IPS-18a (cell line): ENCODE results near the gene NTNG1.

Source experiments
- H3K27ac ChIP-seq: one replicate; pipeline ENCODE4 v1.5.1; 2013; ENCODE audit warnings: low read length
- H3K27me3 ChIP-seq: one replicate; pipeline ENCODE4 v1.6.1; 2013; ENCODE audit warnings: mild to moderate bottlenecking, low read length; ENCODE audit not compliant: control insufficient read depth, insufficient read depth
- H3K36me3 ChIP-seq: one replicate; pipeline ENCODE4 v1.6.1; 2013; ENCODE audit warnings: low read depth, low read length; ENCODE audit not compliant: control insufficient read depth
- H3K4me1 ChIP-seq: one replicate; pipeline ENCODE4 v1.6.1; 2013; ENCODE audit warnings: low read depth, low read length; ENCODE audit not compliant: control insufficient read depth
- H3K4me3 ChIP-seq: one replicate; pipeline ENCODE4 v1.5.1; 2013; ENCODE audit warnings: low read length
- H3K9ac ChIP-seq: one replicate; pipeline ENCODE4 v1.6.1; 2013; ENCODE audit warnings: mild to moderate bottlenecking, low read length, moderate library complexity
- H3K9me3 ChIP-seq: one replicate; pipeline ENCODE4 v1.6.1; 2013; ENCODE audit warnings: low read depth, low read length; ENCODE audit not compliant: control insufficient read depth

The NTNG1 gene

DNA sequence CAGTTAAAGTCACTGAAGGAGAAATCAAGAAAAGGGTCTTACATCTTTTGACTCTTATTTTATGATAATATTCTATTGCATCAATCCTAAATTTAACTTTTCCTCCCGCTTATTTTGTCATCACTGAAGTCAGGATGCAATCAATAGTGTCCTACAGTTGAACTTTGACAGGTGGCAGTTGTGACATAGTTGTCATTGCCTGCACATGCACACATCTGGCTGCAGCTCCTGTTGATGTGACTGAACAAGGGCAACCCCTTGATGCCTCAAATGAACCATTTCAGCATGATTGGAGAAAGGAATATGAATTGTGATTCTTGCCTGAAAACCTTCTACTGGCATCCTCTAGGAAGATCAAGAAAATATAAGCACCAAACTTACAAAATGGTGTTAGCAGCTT, 157.7 kb downstream of the NTNG1 start:
- H3K27me3 ChIP-seq, result no peaks in the 10 kb centered on the region
- no peak overlapping the region for H3K9ac ChIP-seq
- H3K27ac ChIP-seq, result no peak overlapping the region
- H3K4me3 ChIP-seq, result no peak overlapping the region
- H3K4me1 ChIP-seq, result no peaks in the 10 kb centered on the region
- no peaks in the 10 kb centered on the region for H3K9me3 ChIP-seq
- H3K36me3 ChIP-seq, result no peaks in the 10 kb centered on the region

DNA sequence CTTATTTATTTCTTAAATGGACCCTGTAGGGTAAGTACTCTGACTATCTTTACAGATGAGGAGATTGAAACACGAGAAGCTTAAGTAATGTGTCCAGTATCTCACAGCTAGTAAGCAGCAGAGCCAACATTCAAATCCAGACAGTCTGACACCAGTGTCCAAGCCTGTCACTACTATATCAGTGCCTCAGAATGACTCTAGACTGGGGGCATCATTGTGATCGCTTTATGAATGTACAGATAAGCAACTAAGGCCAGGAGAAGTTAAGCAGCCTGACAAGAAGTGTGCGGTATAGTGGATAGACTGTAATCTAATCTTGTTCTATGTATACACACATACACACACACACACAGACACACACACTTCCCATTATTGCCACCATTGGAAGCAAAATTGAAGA, 158.7 kb downstream of the NTNG1 start:
- Histone ChIP-seq H3K27ac (no peak overlapping the region), H3K27me3 (no peaks in the 10 kb centered on the region), H3K36me3 (no peaks in the 10 kb centered on the region), H3K9me3 (no peaks in the 10 kb centered on the region), H3K9ac (no peak overlapping the region), H3K4me1 (no peaks in the 10 kb centered on the region), H3K4me3 (no peak overlapping the region)

DNA sequence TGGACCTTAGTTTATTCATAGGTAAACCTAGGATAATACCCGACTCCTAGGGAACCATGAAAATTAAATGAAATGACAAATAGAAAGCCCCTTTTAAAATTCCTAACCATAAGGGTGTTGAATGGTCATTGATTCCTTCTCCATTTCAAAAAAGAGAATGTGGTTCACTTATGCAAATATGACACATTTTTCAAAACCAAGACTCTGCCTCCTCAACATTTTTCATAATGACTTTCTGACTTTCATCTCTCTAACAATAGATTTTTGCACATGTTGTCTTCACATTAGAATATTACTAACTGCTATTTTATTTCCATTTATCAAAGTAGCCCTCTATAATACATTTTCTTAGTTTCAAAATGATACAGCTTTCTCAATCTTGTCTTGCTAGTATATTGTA, 169.1 kb downstream of the NTNG1 start:
- Histone ChIP-seq H3K4me3 (no peak overlapping the region), H3K9ac (no peak overlapping the region), H3K9me3 (no peaks in the 10 kb centered on the region), H3K27ac (no peak overlapping the region), H3K4me1 (no peaks in the 10 kb centered on the region), H3K36me3 (no peaks in the 10 kb centered on the region), H3K27me3 (no peaks in the 10 kb centered on the region)

DNA sequence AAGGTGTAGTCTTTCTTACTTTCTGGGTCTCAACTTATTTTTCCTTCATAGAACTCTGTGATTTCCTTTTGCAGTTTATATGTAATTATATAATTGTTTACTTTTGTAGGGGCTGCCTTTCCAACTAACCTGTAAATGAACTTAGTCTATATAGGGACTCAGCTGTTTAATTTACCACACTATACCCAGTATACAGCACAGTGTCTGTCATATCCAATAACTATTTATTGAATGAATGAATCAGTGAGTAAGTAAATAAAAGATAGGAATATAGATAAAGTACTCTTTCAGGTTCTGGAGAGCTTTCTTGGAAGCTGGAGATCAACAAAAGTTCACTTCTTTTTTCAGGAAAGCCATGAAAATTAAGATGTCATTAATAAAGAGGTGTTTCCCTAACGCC, 174.8 kb downstream of the NTNG1 start:
- Histone ChIP-seq H3K36me3 (no peaks in the 10 kb centered on the region), H3K9me3 (no peaks in the 10 kb centered on the region), H3K4me3 (no peak overlapping the region), H3K27me3 (no peaks in the 10 kb centered on the region), H3K27ac (no peak overlapping the region), H3K4me1 (no peaks in the 10 kb centered on the region), H3K9ac (no peak overlapping the region)

DNA sequence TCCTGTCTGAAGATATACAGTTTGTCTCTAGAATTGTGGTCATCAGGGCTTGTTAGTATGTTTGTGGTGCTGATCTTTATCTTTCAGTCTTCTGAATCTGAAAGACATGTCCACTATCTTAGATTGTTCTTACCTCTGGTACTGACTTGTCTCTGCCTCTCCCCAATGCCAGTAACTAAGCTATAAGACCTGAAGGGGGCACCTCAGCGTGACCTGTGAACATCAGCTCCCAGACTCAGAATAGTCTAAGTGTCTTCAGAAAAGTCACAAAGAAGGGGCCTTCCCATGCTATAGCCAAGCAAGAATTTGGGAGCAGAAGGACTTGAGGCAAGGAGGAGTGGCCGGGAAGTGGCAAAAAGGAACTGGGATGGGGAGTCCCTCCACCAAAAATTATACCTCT, 178.1 kb downstream of the NTNG1 start:
- no peaks in the 10 kb centered on the region for H3K4me1 ChIP-seq
- H3K9ac ChIP-seq, result no peak overlapping the region
- no peaks in the 10 kb centered on the region for H3K27me3 ChIP-seq
- H3K27ac ChIP-seq, result no peak overlapping the region
- H3K9me3 ChIP-seq, result no peaks in the 10 kb centered on the region
- no peaks in the 10 kb centered on the region for H3K36me3 ChIP-seq
- no peak overlapping the region for H3K4me3 ChIP-seq

DNA sequence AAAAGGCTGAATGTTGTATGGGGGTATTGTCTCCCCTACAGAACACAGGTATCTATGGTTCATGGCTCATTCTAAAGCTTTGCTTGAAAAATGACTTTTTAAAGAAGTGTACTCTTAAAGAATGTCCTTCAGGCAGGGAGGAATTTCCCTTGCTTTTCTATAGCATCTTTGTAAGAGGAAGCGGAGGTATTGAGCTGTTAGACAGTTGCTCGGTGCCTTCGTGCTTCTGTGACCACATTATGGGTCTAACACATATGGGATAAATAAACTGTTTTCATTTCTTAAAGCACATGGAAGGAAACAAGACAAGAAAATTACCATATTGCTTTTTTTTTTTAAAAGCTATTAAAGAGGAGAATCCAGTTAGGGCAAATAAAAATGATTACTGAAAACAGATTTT, 182.9 kb downstream of the NTNG1 start:
- Histone ChIP-seq H3K27me3 (no peaks in the 10 kb centered on the region), H3K4me1 (no peaks in the 10 kb centered on the region), H3K9ac (no peak overlapping the region), H3K27ac (no peak overlapping the region), H3K4me3 (no peak overlapping the region), H3K36me3 (no peaks in the 10 kb centered on the region), H3K9me3 (no peaks in the 10 kb centered on the region)

DNA sequence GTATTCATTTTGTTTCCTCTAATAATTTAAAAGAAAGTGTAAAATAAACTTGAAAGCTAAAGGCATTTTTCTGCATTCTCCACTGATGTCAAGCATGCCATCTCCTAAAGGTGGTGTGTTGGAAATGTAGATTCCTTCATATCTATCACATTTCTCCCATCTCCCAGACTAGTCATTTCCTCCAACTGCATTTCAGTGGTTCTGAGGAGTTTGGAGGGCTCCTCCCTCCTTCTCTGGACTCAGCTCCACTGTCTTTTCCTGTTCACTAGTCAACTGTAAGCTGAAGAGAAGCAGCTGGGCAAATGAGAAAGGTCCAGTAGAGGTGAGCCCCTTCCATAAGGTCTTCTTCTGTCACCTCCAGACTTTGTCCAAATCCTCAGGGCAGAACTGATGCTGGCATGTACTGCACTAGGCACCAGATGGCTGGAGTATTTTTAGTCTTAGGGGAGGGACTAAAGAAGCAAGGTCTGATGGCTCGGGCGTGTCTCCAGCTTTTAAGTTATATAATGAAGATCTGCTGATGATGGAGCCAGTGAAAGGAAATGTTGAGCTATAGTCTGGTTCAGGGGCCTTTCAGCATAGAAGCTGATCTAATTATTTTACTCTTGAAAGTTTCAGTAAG, 186.1 kb downstream of the NTNG1 start:
- Histone ChIP-seq H3K9me3 (no peaks in the 10 kb centered on the region), H3K27ac (no peak overlapping the region), H3K4me3 (no peak overlapping the region), H3K9ac (no peak overlapping the region), H3K27me3 (no peaks in the 10 kb centered on the region), H3K36me3 (no peaks in the 10 kb centered on the region), H3K4me1 (no peaks in the 10 kb centered on the region)

DNA sequence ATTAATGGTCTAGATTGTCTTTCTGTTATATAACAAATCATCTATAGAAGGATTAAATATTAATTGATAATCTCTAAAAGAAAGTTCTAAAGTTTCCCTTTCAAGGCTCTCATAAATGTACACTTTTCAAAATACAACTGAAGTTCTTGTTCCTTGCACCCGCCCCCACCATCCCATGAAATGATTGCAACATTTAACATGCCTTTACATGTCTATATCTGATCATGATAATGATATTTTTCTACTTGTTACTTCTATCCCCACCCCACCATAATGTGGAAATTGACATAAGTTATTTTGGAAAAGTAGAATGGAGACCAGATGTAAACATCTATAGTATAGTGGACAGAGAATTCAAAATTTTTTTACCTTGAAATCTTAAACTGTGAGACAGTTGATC, 186.6 kb downstream of the NTNG1 start:
- H3K4me1 ChIP-seq, result peaks cover 2% of the 10 kb centered on the region
- no peak overlapping the region for H3K27ac ChIP-seq
- no peaks in the 10 kb centered on the region for H3K9me3 ChIP-seq
- no peak overlapping the region for H3K9ac ChIP-seq
- no peaks in the 10 kb centered on the region for H3K27me3 ChIP-seq
- H3K36me3 ChIP-seq, result no peaks in the 10 kb centered on the region
- no peak overlapping the region for H3K4me3 ChIP-seq

DNA sequence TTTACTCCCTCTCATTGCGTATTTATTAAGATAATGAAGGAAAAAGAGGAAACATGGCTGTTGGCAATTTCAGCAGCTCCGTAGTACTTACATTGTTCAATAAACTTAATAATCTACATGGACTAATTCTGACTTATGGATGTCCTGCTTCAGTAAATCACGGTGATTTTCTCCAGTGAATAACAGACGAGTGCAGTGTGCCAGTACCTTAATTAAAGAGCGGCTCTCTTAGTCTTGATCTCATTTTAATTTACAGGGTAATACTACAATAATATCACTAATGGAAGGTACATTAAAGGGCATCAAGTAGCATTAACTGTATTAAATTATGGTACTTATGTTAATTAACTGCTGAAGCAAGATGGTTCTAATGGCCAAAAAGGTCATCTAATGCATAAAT, 187.2 kb downstream of the NTNG1 start:
- no peak overlapping the region for H3K27ac ChIP-seq
- H3K4me1 ChIP-seq, result peaks cover 5% of the 10 kb centered on the region
- H3K9me3 ChIP-seq, result no peaks in the 10 kb centered on the region
- H3K27me3 ChIP-seq, result no peaks in the 10 kb centered on the region
- no peaks in the 10 kb centered on the region for H3K36me3 ChIP-seq
- H3K4me3 ChIP-seq, result no peak overlapping the region
- no peak overlapping the region for H3K9ac ChIP-seq

DNA sequence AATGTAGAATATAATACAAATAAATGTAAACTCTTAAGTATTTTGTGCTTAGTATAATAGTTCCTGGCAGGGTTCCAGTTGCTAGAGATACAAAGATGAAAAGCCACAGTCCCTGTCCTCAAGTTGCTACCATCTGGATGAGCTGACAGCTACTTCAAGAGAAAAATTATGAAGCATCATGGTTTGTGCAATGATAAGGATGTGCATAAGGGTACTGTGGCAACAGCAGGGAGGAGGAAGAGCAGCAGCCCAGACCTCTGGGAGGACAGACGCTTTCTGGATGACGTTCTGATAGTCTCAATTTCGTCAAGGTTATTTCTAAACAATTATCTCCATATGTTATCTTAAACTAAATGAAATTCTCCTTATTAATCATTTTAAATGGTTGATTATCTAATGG, 198.9 kb downstream of the NTNG1 start:
- Histone ChIP-seq H3K9me3 (no peaks in the 10 kb centered on the region), H3K36me3 (no peaks in the 10 kb centered on the region), H3K9ac (no peak overlapping the region), H3K4me1 (peaks cover 15% of the 10 kb centered on the region), H3K27me3 (no peaks in the 10 kb centered on the region), H3K27ac (no peak overlapping the region), H3K4me3 (no peak overlapping the region)

DNA sequence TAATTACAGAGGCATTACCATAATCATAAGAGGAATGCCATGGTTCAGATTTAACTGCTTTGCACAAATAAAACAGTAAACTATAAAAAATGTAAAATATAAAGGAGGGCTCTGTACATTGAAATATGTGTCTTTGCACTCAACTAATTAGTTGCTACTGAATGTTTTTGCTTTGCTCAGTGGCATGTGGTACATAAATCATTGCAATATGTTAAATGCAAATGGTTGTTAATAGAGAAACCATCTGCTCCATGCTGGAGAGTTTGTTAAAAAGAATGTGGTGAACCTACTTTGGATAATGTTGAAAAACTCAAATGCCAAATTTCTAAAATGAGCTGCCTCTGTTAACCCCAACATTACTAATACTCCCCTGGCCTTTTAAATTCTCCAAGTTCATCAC, 201.5 kb downstream of the NTNG1 start:
- Histone ChIP-seq H3K9ac (no peak overlapping the region), H3K9me3 (no peaks in the 10 kb centered on the region), H3K27ac (no peak overlapping the region), H3K36me3 (no peaks in the 10 kb centered on the region), H3K4me3 (no peak overlapping the region), H3K27me3 (no peaks in the 10 kb centered on the region), H3K4me1 (peaks cover 23% of the 10 kb centered on the region)

DNA sequence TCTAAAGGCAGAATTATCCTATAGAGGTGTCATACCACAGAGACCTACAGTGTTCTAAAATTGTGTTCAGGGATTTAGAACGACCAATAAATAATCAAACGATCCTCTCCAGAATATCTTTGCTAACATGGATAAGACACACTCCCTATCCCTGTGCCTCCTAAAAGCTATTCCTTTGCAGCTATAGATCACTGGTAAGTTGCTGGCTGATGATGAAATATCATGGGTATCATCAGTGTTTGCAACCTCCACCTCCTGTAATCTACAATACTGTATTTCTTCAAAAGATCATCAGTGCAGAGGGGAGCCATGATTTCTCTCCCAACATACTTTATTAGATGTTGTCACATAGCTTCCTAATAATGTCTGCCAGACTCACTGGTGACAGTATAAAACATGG, 201.9 kb downstream of the NTNG1 start:
- Histone ChIP-seq H3K27me3 (no peaks in the 10 kb centered on the region), H3K9me3 (no peaks in the 10 kb centered on the region), H3K9ac (no peak overlapping the region), H3K36me3 (no peaks in the 10 kb centered on the region), H3K4me3 (no peak overlapping the region), H3K4me1 (peaks cover 23% of the 10 kb centered on the region), H3K27ac (no peak overlapping the region)
